ENCODE data around the gene NTSR2. TPM values are rescaled to one million over a fixed set of nuclear protein-coding genes. Genes with fewer than 3 reads are reported as not detected.

Gene NTSR2, protein sequence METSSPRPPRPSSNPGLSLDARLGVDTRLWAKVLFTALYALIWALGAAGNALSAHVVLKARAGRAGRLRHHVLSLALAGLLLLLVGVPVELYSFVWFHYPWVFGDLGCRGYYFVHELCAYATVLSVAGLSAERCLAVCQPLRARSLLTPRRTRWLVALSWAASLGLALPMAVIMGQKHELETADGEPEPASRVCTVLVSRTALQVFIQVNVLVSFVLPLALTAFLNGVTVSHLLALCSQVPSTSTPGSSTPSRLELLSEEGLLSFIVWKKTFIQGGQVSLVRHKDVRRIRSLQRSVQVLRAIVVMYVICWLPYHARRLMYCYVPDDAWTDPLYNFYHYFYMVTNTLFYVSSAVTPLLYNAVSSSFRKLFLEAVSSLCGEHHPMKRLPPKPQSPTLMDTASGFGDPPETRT
- total RNA-seq, result not detected
- polyA plus RNA-seq (ENCODE audit: insufficient read depth in 1 of 8, insufficient read length in 8 of 8, low replicate concordance in 1 of 8), result not detected
- long read RNA-seq, donor 1, result 0 reads
- long read RNA-seq, donor 2, result 0 reads
- long read RNA-seq, donor 3, result 0 reads
- long read RNA-seq, donor 4, result 0 reads
- long read RNA-seq, donor 5, result 0 reads
- long read RNA-seq, donor 6, result 0 reads
- long read RNA-seq, donor 7, result 0 reads
- long read RNA-seq, donor 8, result 0 reads
- long read RNA-seq, donor 9, result 0 reads
- long read RNA-seq, donor 10, result 0 reads
- long read RNA-seq, donor 11, result 0 reads

DNA sequence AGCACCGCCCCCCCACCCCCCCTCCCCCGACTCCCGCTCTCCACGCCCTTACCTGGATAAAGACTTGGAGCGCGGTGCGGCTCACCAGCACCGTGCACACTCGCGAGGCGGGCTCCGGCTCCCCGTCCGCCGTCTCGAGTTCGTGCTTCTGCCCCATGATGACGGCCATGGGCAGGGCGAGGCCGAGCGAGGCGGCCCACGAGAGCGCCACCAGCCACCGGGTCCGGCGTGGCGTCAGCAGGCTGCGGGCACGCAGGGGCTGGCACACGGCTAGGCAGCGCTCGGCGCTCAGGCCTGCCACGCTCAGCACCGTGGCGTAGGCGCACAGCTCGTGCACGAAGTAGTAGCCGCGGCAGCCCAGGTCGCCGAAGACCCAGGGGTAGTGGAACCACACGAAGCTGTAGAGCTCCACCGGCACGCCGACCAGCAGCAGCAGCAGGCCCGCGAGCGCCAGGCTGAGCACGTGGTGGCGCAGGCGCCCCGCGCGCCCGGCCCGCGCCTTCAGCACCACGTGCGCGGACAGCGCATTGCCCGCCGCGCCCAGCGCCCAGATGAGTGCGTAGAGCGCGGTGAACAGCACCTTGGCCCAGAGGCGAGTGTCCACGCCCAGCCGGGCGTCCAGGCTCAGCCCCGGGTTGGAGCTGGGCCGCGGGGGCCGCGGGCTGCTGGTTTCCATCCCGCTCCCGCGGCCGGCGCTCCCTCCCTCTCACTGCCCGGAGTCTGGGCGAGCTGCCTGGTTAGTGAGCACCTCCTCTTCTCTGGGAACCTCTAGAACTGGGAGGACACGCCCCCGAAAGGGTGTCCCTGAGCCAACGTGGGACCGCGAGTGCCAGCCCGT lies at the start of gene NTSR2:
Gene NTSR2 (minus strand): TSS at position 742 of the 838 bp plus-strand sequence. CDS start 66 bp downstream, at position 676.
- peaks cover 37% of the 10 kb centered on the region for H3K27me3 ChIP-seq (ENCODE audit: control insufficient read depth, insufficient read depth, low read length)
- H3K36me3 ChIP-seq (ENCODE audit: control insufficient read depth, insufficient read depth, low read length), result no peaks in the 10 kb centered on the region
- WGBS (ENCODE audit: insufficient coverage), result 12% methylated on average over 86 of the region's 93 CpGs
- H3K9me3 ChIP-seq (replicated peaks; ENCODE audit: control insufficient read depth, low read depth, low read length), result no peaks in the 10 kb centered on the region
- H3K4me1 ChIP-seq (ENCODE audit: control insufficient read depth, insufficient read depth, low read length), result peaks cover 3% of the 10 kb centered on the region
- no peak within 1 kb of the TSS for H3K4me3 ChIP-seq (ENCODE audit: low read length)
- no peak within 1 kb of the TSS for H3K27ac ChIP-seq (ENCODE audit: low read length)
- DNase-seq, result peak; percentile 78

DNA sequence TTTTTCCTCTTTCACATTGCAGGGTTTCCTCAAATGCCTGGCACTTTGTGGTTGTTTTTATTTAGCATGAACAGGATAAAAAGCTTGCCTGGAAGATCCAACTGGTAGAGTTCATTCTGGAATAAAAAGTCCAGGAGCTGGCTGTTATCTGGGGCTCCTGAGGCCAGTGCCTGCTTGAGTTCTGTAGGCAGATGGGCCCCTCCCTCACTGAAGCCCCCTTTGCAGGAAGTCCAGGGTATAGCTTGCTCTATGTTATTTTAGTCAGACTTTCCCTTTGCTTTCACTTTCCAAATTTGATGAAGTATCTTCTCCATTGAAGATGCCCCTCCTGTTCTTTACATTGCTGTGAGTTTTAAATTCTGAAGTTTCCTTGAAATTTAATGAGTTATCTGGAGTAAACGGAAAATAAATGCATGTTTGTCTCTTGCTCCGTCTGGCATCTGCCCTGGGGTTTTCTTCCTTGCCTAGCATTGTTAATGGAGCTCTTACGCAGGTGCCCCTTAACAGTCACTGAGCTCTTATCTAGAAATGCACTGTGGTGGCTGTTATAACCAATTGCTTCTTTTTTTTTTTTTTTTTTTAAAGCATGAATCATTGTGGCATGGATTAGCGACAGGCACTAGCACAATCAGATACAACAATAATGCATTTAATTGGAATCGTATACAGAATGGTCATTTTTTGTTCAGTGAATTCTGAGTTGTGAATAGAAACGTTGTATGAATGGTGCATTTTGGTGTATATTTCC lies 49.4 kb upstream of the NTSR2 start:
- H3K27me3 ChIP-seq (ENCODE audit: control insufficient read depth, insufficient read depth, low read length), result peaks cover 4% of the 10 kb centered on the region
- WGBS (ENCODE audit: insufficient coverage), result 49% methylated on average over 2 of the region's 6 CpGs
- no peak overlapping the region for H3K4me3 ChIP-seq (ENCODE audit: low read length)
- no peaks in the 10 kb centered on the region for H3K36me3 ChIP-seq (ENCODE audit: control insufficient read depth, insufficient read depth, low read length)
- H3K27ac ChIP-seq (ENCODE audit: low read length), result no peak overlapping the region
- DNase-seq, result no peak
- H3K9me3 ChIP-seq (replicated peaks; ENCODE audit: control insufficient read depth, low read depth, low read length), result no peaks in the 10 kb centered on the region
- H3K4me1 ChIP-seq (ENCODE audit: control insufficient read depth, insufficient read depth, low read length), result no peaks in the 10 kb centered on the region

DNA sequence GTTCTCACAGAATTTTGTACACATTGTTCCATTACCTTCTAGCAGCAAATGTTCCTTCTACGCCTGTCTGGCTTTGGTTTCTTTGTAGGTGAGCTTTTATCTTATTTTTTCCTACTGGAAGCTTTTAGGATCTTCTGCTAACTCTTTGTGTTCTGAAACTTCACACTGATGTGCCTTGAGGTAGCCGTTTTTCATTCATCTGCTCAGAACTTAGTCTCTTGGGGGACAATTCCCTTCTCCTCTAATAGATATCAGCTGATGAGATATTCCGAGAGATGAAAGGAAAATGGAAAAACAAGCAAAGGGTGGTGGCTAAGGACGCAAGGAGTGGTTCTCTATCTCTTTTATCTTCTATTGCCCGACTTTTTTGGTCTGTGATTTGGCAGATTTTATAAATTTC lies 48.6 kb upstream of the NTSR2 start:
- H3K27me3 ChIP-seq (ENCODE audit: control insufficient read depth, insufficient read depth, low read length), result no peaks in the 10 kb centered on the region
- no peaks in the 10 kb centered on the region for H3K36me3 ChIP-seq (ENCODE audit: control insufficient read depth, insufficient read depth, low read length)
- no peaks in the 10 kb centered on the region for H3K9me3 ChIP-seq (replicated peaks; ENCODE audit: control insufficient read depth, low read depth, low read length)
- no CpG with 5 or more reads among the region's 5 CpGs for WGBS (ENCODE audit: insufficient coverage)
- DNase-seq, result no peak
- H3K4me3 ChIP-seq (ENCODE audit: low read length), result no peak overlapping the region
- no peak overlapping the region for H3K27ac ChIP-seq (ENCODE audit: low read length)
- H3K4me1 ChIP-seq (ENCODE audit: control insufficient read depth, insufficient read depth, low read length), result no peaks in the 10 kb centered on the region

DNA sequence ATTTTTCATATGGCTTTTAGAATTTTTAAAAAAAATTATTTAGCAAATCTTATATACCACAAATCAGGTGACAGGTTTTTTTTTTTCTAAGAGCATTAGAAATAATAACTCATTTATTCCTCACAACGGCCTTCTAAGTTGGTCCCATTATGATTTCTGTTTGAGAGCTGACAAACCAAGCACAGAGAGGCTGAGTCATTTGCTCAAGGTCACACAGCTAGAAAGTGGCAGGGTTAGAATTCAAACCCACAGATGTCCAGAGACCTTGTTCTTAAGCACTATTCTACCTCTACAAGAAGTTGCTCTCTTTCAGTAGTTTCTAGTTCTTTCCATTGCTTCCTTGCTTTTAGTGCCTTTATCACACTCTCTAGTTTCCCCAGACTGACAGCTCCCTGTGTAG lies 47.6 kb upstream of the NTSR2 start:
- DNase-seq, result no peak
- Histone ChIP-seq H3K4me1 (ENCODE audit: control insufficient read depth, insufficient read depth, low read length) (no peaks in the 10 kb centered on the region), H3K4me3 (ENCODE audit: low read length) (no peak overlapping the region), H3K9me3 (replicated peaks; ENCODE audit: control insufficient read depth, low read depth, low read length) (no peaks in the 10 kb centered on the region), H3K27me3 (ENCODE audit: control insufficient read depth, insufficient read depth, low read length) (no peaks in the 10 kb centered on the region), H3K36me3 (ENCODE audit: control insufficient read depth, insufficient read depth, low read length) (no peaks in the 10 kb centered on the region), H3K27ac (ENCODE audit: low read length) (no peak overlapping the region)
- no CpG with 5 or more reads among the region's 1 CpG for WGBS (ENCODE audit: insufficient coverage)

DNA sequence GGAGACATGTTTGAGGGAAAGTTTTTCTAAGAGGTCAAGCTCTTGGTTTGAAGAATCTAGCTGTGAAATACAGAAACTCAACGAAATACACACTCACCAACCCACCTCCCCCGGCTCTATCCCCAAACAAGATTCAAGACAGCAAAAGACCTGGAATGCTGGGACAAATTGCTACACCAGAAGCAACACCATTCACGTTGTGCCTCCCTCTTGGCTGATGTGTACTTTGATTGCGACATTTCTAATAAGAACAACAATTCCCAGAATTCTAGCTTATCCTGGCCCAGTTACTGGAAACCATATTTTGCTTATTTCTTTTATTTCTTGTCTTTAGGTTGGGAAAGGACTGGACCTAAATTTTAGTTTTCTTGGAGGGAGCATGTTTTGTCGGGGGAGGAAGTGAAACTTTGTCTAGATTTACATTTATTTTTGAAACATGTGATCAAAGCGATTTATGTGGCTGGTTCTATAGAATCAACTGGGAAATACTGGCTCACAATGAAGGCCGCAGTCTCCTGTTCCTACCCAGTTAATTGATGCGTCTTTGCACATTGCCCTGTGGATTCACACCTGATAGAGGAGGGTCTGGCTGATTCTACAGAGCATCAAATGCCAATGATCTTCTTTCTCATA lies 46.8 kb upstream of the NTSR2 start:
- no peaks in the 10 kb centered on the region for H3K9me3 ChIP-seq (replicated peaks; ENCODE audit: control insufficient read depth, low read depth, low read length)
- 33% methylated on average over 1 of the region's 8 CpGs for WGBS (ENCODE audit: insufficient coverage)
- H3K27me3 ChIP-seq (ENCODE audit: control insufficient read depth, insufficient read depth, low read length), result no peaks in the 10 kb centered on the region
- H3K36me3 ChIP-seq (ENCODE audit: control insufficient read depth, insufficient read depth, low read length), result no peaks in the 10 kb centered on the region
- peak; percentile 35 for DNase-seq
- peaks cover 4% of the 10 kb centered on the region for H3K4me1 ChIP-seq (ENCODE audit: control insufficient read depth, insufficient read depth, low read length)
- no peak overlapping the region for H3K27ac ChIP-seq (ENCODE audit: low read length)
- H3K4me3 ChIP-seq (ENCODE audit: low read length), result no peak overlapping the region

DNA sequence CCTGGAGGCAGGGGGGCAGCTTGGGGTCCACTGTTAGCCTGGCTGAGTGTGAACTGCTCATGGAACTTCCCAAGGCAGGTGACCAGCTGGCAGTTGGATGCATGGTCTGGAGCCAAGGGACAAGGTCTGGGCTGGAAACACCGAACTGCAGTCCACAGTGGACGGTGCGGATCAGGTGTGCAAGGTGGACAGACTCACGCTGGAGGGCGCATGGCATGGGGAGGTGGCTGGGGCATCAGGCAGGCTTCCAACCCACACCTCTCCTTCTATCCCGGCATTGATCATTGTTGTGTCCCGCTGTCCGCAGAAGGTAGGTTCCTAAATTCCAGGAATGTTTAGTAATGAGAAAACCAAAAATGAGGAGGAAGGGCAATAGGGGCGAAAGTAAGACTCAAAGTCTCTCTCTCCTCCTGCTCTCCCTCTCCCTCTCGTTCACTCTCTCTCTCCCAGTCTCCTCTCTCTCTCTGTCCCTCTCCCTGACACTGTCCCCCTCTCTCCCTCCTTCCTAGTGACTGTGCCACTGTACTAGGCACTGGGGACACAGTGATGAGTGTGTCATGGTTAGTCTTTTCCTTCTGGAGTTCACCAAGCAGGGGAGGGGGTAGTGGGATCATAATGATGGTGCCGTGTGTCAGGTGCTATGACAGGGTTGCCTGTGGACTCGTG lies 46.1 kb upstream of the NTSR2 start:
- no peaks in the 10 kb centered on the region for H3K9me3 ChIP-seq (replicated peaks; ENCODE audit: control insufficient read depth, low read depth, low read length)
- no peak overlapping the region for H3K27ac ChIP-seq (ENCODE audit: low read length)
- H3K4me3 ChIP-seq (ENCODE audit: low read length), result no peak overlapping the region
- WGBS (ENCODE audit: insufficient coverage), result 81% methylated on average over 7 of the region's 12 CpGs
- H3K36me3 ChIP-seq (ENCODE audit: control insufficient read depth, insufficient read depth, low read length), result no peaks in the 10 kb centered on the region
- no peak for DNase-seq
- H3K27me3 ChIP-seq (ENCODE audit: control insufficient read depth, insufficient read depth, low read length), result no peaks in the 10 kb centered on the region
- peaks cover 9% of the 10 kb centered on the region for H3K4me1 ChIP-seq (ENCODE audit: control insufficient read depth, insufficient read depth, low read length)

DNA sequence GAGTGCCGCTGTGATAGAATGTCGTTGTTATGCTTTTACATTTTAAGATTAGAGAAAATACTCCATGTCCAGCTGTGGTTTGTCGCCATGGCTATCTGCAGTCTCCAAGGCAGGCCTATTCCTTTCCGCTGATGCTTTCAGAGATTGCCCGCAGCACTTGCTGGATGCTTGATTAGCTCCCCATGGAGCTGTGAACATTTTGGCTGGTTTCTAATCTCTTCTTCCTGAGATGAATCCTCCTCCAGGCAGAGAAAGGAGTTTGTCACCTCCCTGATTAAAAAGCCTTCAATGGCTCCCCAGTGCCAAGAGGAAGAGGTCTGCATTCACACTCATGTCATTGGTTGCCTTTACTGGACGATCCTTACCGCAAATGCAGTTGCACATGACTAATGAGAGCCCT lies 43.8 kb upstream of the NTSR2 start:
- Histone ChIP-seq H3K27me3 (ENCODE audit: control insufficient read depth, insufficient read depth, low read length) (no peaks in the 10 kb centered on the region), H3K4me1 (ENCODE audit: control insufficient read depth, insufficient read depth, low read length) (peaks cover 12% of the 10 kb centered on the region), H3K27ac (ENCODE audit: low read length) (no peak overlapping the region), H3K36me3 (ENCODE audit: control insufficient read depth, insufficient read depth, low read length) (no peaks in the 10 kb centered on the region), H3K9me3 (replicated peaks; ENCODE audit: control insufficient read depth, low read depth, low read length) (no peaks in the 10 kb centered on the region), H3K4me3 (ENCODE audit: low read length) (no peak overlapping the region)
- WGBS (ENCODE audit: insufficient coverage), result 81% methylated on average over 5 of the region's 7 CpGs
- DNase-seq, result no peak

DNA sequence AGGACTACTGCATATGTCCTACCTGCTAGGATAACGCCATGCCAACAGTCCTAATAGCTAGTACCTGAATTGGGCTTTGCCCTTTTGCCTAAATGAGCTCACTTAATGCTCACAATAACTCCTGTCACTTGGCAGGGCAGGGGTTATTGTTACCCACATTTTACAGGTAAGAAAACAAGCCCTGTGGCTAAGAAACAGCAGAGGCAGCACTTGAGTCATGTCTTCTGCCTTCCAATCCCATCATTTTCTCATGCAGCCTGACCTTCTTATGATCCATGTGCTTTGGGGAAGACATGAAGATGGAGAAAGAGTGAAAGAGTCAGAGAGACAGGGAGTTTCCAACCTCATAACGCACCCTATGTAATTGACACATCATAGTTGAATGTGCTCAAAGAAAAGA lies 42.9 kb upstream of the NTSR2 start:
- no CpG with 5 or more reads among the region's 2 CpGs for WGBS (ENCODE audit: insufficient coverage)
- Histone ChIP-seq H3K27me3 (ENCODE audit: control insufficient read depth, insufficient read depth, low read length) (no peaks in the 10 kb centered on the region), H3K9me3 (replicated peaks; ENCODE audit: control insufficient read depth, low read depth, low read length) (no peaks in the 10 kb centered on the region), H3K27ac (ENCODE audit: low read length) (no peak overlapping the region), H3K36me3 (ENCODE audit: control insufficient read depth, insufficient read depth, low read length) (no peaks in the 10 kb centered on the region), H3K4me3 (ENCODE audit: low read length) (no peak overlapping the region), H3K4me1 (ENCODE audit: control insufficient read depth, insufficient read depth, low read length) (peaks cover 12% of the 10 kb centered on the region)
- DNase-seq, result no peak

DNA sequence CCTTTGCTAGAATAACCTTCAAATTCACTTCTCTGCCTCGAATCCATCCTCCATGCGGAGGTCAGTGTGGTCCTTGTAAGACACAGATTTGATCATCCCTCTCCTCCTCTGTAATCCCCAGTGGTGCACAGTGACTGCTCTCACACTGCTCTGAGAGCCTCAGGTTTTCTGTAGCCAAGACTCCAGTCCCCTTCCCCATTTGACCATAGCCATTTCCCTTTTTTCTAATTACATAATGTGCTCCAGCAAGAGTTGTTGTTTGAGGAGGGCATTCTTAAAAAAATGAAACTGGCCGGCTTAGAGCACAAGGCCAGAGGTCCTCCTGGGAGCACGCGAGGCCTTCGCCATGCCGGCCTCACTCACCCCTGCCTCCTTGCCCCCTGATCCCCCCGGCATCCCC lies 41.8 kb upstream of the NTSR2 start:
- Histone ChIP-seq H3K4me3 (ENCODE audit: low read length) (no peak overlapping the region), H3K27ac (ENCODE audit: low read length) (no peak overlapping the region), H3K36me3 (ENCODE audit: control insufficient read depth, insufficient read depth, low read length) (no peaks in the 10 kb centered on the region), H3K9me3 (replicated peaks; ENCODE audit: control insufficient read depth, low read depth, low read length) (no peaks in the 10 kb centered on the region), H3K27me3 (ENCODE audit: control insufficient read depth, insufficient read depth, low read length) (no peaks in the 10 kb centered on the region), H3K4me1 (ENCODE audit: control insufficient read depth, insufficient read depth, low read length) (peaks cover 12% of the 10 kb centered on the region)
- peak; percentile 13 for DNase-seq
- 80% methylated on average over 8 of the region's 8 CpGs for WGBS (ENCODE audit: insufficient coverage)
